Sigmoid colon (tissue), 7 donors: ENCODE data around the gene MAGI2. TPM values are rescaled to one million over a fixed set of nuclear protein-coding genes. Genes with fewer than 3 reads are reported as not detected.

Experiments
- DNase-seq: peaks from one replicate; pipeline ENCODE4 v3.0.0-alpha.2; 2019
- H3K27ac ChIP-seq, 4 donors: fragments of 200-600 bp; sonication (generic); one replicate each; pipeline ENCODE4 v1.5.1; 2016 to 2019; ENCODE audit warnings: mild to moderate bottlenecking in 1 of 4
- H3K27me3 ChIP-seq, 3 donors: fragments of 200-600 bp; sonication (generic); one replicate each; pipeline ENCODE4 v1.5.1; 2019; ENCODE audit warnings: mild to moderate bottlenecking in 1 of 3
- H3K36me3 ChIP-seq, 4 donors: fragments of 200-600 bp; sonication (generic); one replicate each; pipeline ENCODE4 v1.5.1; 2016 to 2019
- H3K4me1 ChIP-seq, 4 donors: fragments of 200-600 bp; sonication (generic); one replicate each; pipeline ENCODE4 v1.5.1; 2017 to 2019
- H3K4me3 ChIP-seq, 4 donors: fragments of 200-600 bp; sonication (generic); one replicate each; pipeline ENCODE4 v1.5.1; 2017 to 2019; ENCODE audit warnings: mild to moderate bottlenecking in 2 of 4, moderate library complexity in 1 of 4
- H3K9me3 ChIP-seq, 4 donors: fragments of 200-600 bp in 3 of 4; sonication (generic) in 3 of 4; one replicate each; pipeline versions ENCODE4 v1.5.1 to v1.6.1; 2013 to 2019
- EP300 ChIP-seq, 4 donors: sonication (generic); formaldehyde crosslinking; IDR thresholded peaks; one replicate each; pipeline ENCODE4 v1.6.1; 2017; ENCODE audit warnings: antibody characterized with exemption in 4 of 4
- POLR2A ChIP-seq, 2 donors: fragments of 450-650 bp; IDR thresholded peaks; one replicate each; pipeline ENCODE4 v1.6.1; 2016; ENCODE audit warnings: antibody characterized with exemption in 2 of 2, mild to moderate bottlenecking in 2 of 2, moderate library complexity in 2 of 2
- POLR2AphosphoS5 ChIP-seq, 4 donors: sonication (generic); formaldehyde crosslinking; IDR thresholded peaks; one replicate each; pipeline ENCODE4 v1.6.1; 2017; ENCODE audit warnings: antibody characterized with exemption in 4 of 4
- WGBS, 2 donors: extraction: QIAGEN DNeasy Blood & Tissue Kit; methylation state at CpG; one replicate each; pipeline ENCODE4 v1.1.7; 2013; 5-methylcytosine and 5-hydroxymethylcytosine counted together
- intact Hi-C: fragments of 100-400 bp; cut with DNase I; formaldehyde crosslinking; loops from one replicate; pipeline ENCODE4 v1.15.1; 2023
- polyA plus RNA-seq, 3 donors: library from polyadenylated mRNA; stranded (reverse); fragments of 200-250 nt; gene quantifications; one replicate each; pipeline ENCODE4 v1.2.3, GENCODE V29; 2013
- total RNA-seq, 4 donors: library from RNA; depleted of rRNA; stranded (reverse); fragments of >200 nt; gene quantifications; one replicate each; pipeline ENCODE4 v1.1.0, GENCODE V29; 2016
- TF ChIP-seq, protein P1 (sequence below), 4 experiments: fragments of 450-650 bp in 3 of 4; fragments of 200-600 bp in 1 of 4; IDR thresholded peaks; one replicate each; pipeline ENCODE4 v1.5.1; 2016 to 2019; ENCODE audit warnings: antibody characterized with exemption in 4 of 4, mild to moderate bottlenecking in 3 of 4, moderate library complexity in 2 of 4
- donor health status: healthy with polysubstance abuse.
- donor health status: Bipolar disorder and iron deficiency.
- donor health status: healthy.

MAGI2 gene
- total and polyA plus RNA-seq, 7 donors = 0.69 to 26.9 (median 14.7) TPM

DNA sequence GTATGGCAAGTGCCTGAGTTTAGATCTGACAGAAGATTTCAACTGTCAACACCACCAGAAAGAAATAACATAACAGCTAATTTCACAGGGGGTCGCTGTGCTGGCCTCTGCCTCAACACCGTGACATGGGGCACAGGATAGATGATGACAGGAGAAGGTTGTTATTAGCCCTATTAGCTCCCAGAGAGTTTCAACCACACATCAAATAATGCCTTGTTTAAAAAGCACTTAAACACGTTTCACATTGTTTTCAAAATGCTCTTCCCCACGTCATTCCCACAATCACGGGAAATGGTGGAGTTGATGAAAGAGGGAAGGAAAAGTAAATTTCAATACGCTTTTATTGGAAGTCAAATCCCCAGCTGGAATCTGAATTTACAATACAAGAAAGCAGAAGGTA, 184.7 kb downstream of the MAGI2 start:
- Histone ChIP-seq H3K4me3 (no peak overlapping the region), H3K27me3 (no peaks in the 10 kb centered on the region), H3K27ac (no peak overlapping the region), H3K36me3 (no peaks in the 10 kb centered on the region), H3K4me1 (no peaks in the 10 kb centered on the region), H3K9me3 (no peaks in the 10 kb centered on the region)
- no peak for TF ChIP-seq EP300 (IDR thresholded peaks at IDR 0.05)
- TF ChIP-seq, protein P1, sequence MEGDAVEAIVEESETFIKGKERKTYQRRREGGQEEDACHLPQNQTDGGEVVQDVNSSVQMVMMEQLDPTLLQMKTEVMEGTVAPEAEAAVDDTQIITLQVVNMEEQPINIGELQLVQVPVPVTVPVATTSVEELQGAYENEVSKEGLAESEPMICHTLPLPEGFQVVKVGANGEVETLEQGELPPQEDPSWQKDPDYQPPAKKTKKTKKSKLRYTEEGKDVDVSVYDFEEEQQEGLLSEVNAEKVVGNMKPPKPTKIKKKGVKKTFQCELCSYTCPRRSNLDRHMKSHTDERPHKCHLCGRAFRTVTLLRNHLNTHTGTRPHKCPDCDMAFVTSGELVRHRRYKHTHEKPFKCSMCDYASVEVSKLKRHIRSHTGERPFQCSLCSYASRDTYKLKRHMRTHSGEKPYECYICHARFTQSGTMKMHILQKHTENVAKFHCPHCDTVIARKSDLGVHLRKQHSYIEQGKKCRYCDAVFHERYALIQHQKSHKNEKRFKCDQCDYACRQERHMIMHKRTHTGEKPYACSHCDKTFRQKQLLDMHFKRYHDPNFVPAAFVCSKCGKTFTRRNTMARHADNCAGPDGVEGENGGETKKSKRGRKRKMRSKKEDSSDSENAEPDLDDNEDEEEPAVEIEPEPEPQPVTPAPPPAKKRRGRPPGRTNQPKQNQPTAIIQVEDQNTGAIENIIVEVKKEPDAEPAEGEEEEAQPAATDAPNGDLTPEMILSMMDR (IDR thresholded peaks at IDR 0.05) = no peak
- intact Hi-C loops = no loop called here
- no peak for DNase-seq
- WGBS, 2 donors = 57 to 63% methylated on average over 6 of the region's 6 CpGs

DNA sequence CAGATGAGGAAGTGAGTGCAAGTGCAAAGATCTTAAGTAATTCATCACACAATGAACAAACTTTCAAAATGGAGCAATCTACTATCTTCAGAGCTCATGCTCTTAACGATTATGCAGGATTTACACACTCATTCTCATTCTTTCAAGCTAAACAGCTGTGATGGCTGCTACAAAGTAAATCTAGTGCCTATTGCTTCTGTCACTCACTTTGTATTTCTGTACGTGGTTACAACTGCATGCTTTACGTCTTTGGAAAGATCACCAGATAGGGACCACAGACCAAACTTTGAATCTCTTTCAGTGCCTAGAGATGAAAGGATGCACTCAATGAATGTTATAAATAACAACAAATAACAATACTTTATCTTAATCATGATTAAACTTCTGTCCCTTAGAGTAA, 194.6 kb downstream of the MAGI2 start:
- DNase-seq = no peak
- Histone ChIP-seq H3K36me3 (no peaks in the 10 kb centered on the region), H3K9me3 (no peaks in the 10 kb centered on the region), H3K27me3 (no peaks in the 10 kb centered on the region), H3K27ac (no peak overlapping the region), H3K4me1 (no peaks in the 10 kb centered on the region), H3K4me3 (no peak overlapping the region)
- TF ChIP-seq POLR2AphosphoS5 (IDR thresholded peaks at IDR 0.05) (no peak), EP300 (IDR thresholded peaks at IDR 0.05) (no peak)
- 63 to 66% methylated on average over 3 of the region's 3 CpGs for WGBS, 2 donors
- intact Hi-C loops = no loop called here

DNA sequence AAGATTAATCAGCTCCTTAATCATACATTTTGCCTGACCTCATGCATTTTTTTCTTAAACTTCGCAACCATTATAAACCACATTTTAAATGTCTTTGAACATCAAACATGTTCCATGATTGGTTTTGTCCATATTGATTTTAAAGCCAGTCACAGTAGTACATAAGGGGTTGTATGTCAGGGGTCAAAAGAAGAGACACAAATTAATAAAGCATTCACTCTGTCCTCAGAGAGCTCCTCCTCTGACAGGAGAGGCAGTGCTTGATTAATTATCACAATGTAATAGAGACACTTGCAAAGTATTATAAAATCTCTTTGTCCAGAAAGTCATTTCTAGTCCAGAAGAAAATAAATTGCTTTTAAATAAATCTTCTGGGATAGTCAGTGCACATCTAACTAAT, 195.5 kb downstream of the MAGI2 start:
- DNase-seq = no peak
- TF ChIP-seq EP300 (IDR thresholded peaks at IDR 0.05) (no peak), POLR2AphosphoS5 (IDR thresholded peaks at IDR 0.05) (no peak), POLR2A (IDR thresholded peaks at IDR 0.05) (no peak)
- TF ChIP-seq, protein P1 (IDR thresholded peaks at IDR 0.05) = no peak
- no peaks in the 10 kb centered on the region for H3K4me1 ChIP-seq
- 97 to 100% methylated on average over 1 of the region's 1 CpG for WGBS, 2 donors
- no peak overlapping the region for H3K27ac ChIP-seq
- H3K36me3 ChIP-seq = no peaks in the 10 kb centered on the region
- H3K27me3 ChIP-seq = no peaks in the 10 kb centered on the region
- intact Hi-C loops = no loop called here
- no peaks in the 10 kb centered on the region for H3K9me3 ChIP-seq
- no peak overlapping the region for H3K4me3 ChIP-seq

DNA sequence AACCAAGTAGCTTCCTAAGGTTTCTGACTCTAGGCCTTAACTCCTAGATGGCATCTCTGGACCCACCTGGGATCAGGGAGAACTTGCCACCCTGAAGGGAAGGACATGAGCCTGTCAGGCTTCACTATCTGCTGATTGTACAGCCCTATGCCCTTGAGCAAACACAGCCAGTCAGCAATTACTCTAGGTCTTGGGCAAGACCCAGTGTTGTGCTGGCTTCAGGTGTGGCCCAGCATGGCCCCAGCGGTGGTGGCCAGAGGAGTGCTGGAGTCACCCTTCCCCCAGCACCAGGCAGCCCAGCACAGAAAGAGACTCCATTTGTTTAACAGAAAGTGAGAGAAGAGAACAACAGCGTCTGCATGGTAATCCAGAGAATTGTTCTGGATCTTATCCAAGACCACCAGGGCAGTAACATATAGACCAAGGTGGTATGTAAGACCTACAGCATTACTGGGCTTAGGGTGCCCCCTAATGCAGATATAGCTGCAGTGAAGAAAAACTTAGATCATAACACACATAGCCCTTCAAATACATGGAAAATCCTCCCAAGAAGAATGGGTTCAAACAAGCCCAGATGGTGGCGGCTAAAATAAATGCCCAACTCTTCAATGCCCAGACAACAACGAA, 207.7 kb downstream of the MAGI2 start:
- H3K4me1 ChIP-seq = peaks cover 0 to 9% (median 0%) of the 10 kb centered on the region in 4 donors
- H3K9me3 ChIP-seq = no peaks in the 10 kb centered on the region
- no peak for DNase-seq
- TF ChIP-seq POLR2AphosphoS5 (IDR thresholded peaks at IDR 0.05) (no peak), POLR2A (IDR thresholded peaks at IDR 0.05) (no peak), EP300 (IDR thresholded peaks at IDR 0.05) (no peak)
- TF ChIP-seq, protein P1 (IDR thresholded peaks at IDR 0.05) = no peak
- no peak overlapping the region for H3K4me3 ChIP-seq
- intact Hi-C loops = no loop called here
- no peaks in the 10 kb centered on the region for H3K36me3 ChIP-seq
- 81 to 84% methylated on average over 4 of the region's 4 CpGs for WGBS, 2 donors
- no peaks in the 10 kb centered on the region for H3K27me3 ChIP-seq
- no peak overlapping the region for H3K27ac ChIP-seq

DNA sequence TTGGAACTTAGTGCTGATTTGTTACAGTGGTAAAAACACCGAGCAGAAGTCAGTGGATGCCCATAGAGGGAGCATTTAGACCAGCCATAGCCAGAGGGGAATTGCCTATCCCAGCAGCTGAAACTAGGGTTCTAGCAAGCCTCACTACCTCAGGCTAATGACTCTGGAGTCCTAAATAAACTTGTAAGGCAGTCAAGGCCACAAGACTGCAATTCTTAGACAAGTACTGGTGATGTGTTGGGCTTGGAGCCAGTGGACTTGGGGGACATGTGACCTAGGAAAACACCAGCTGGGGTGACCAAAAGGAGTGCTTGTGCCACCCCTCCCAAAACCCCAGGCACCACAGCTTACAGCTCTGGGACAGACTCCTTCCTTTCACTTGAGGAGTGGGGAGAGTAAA, 209.0 kb downstream of the MAGI2 start:
- Histone ChIP-seq H3K9me3 (no peaks in the 10 kb centered on the region), H3K36me3 (no peaks in the 10 kb centered on the region), H3K27ac (no peak overlapping the region), H3K4me1 (peaks cover 0 to 9% (median 0%) of the 10 kb centered on the region in 4 donors), H3K27me3 (no peaks in the 10 kb centered on the region), H3K4me3 (no peak overlapping the region)
- TF ChIP-seq POLR2A (IDR thresholded peaks at IDR 0.05) (no peak), POLR2AphosphoS5 (IDR thresholded peaks at IDR 0.05) (no peak), EP300 (IDR thresholded peaks at IDR 0.05) (no peak)
- TF ChIP-seq, protein P1 (IDR thresholded peaks at IDR 0.05) = no peak
- 90 to 94% methylated on average over 1 of the region's 1 CpG for WGBS, 2 donors
- intact Hi-C loops = no loop called here
- DNase-seq = no peak
